GM19099 (cell line): Measurements from ENCODE around the gene KRT84.

Experiments
- POLR2A ChIP-seq: IDR thresholded peaks from 3 replicates; pipeline ENCODE4 v1.6.1; 2011; ENCODE audit warnings: low read depth; ENCODE audit not compliant: insufficient read length; ENCODE audit errors: extremely low read depth

The KRT84 gene

GRCh38 chr12:52331833-52332232, 53.6 kb downstream of the KRT84 start:
- TF ChIP-seq POLR2A = no peak

- no peak for TF ChIP-seq POLR2A
These were observed 54.4 kb downstream of the KRT84 start for GRCh38 chr12:52331039-52331438.

- TF ChIP-seq POLR2A = no peak
These were observed 57.5 kb downstream of the KRT84 start for GRCh38 chr12:52327830-52328500.
